Psoas muscle (tissue), 8 donors: ENCODE results near the gene COPG1. TPM values are rescaled to one million over a fixed set of nuclear protein-coding genes. Genes with fewer than 3 reads are reported as not detected.

Experiments used
- ATAC-seq, 4 donors: fragments of 200-7000 bp; cut with Tn5 transposase; one replicate each; pipeline ENCODE4 v1.9.1; 2020; ENCODE audit warnings: moderate library complexity in 3 of 4, mild to moderate bottlenecking in 2 of 4
- DNase-seq, 2 donors: peaks; one replicate each; pipeline ENCODE4 v3.0.0-alpha.2; 2020
- H3K27ac ChIP-seq: fragments of 200-600 bp; one replicate; pipeline ENCODE4 v1.8.0; 2022
- H3K27me3 ChIP-seq, 3 donors: fragments of 200-600 bp in 1 of 3; one replicate each; pipeline versions ENCODE4 v1.6.1 to v1.8.0; 2013 to 2022; ENCODE audit warnings: low read length in 2 of 3, mild to moderate bottlenecking in 2 of 3, moderate library complexity in 1 of 3; ENCODE audit not compliant: insufficient read depth in 3 of 3
- H3K36me3 ChIP-seq, 2 donors: fragments of 200-600 bp in 1 of 2; one replicate each; pipeline versions ENCODE4 v1.6.1 to v1.8.0; 2013 to 2022; ENCODE audit warnings: low read depth in 1 of 2, mild to moderate bottlenecking in 1 of 2, moderate library complexity in 1 of 2; ENCODE audit not compliant: insufficient read depth in 1 of 2
- H3K4me1 ChIP-seq: fragments of 200-600 bp; one replicate; pipeline ENCODE4 v1.8.0; 2022
- H3K4me3 ChIP-seq: fragments of 200-600 bp; one replicate; pipeline ENCODE4 v1.8.0; 2022; ENCODE audit warnings: mild to moderate bottlenecking
- H3K9me3 ChIP-seq: fragments of 200-600 bp; one replicate; pipeline ENCODE4 v1.8.0; 2022
- WGBS, 3 donors: extraction: QIAGEN DNeasy Blood & Tissue Kit; methylation state at CpG; one replicate each; pipeline versions ENCODE4 v1.1.6 to v1.1.7; 2013; 5-methylcytosine and 5-hydroxymethylcytosine counted together
- intact Hi-C, 2 donors: fragments of 100-400 bp; cut with DNase I; formaldehyde crosslinking; loops; one replicate each; pipeline versions ENCODE4 v1.11.0 to v1.14.2; 2022
- polyA plus RNA-seq, 3 donors: library from polyadenylated mRNA; stranded (reverse); fragments of 200-250 nt; gene quantifications; one replicate each; pipeline ENCODE4 v1.2.3, GENCODE V29; 2013
- total RNA-seq, 4 donors: library from RNA; stranded (reverse); fragmentation: NEBNext Ultra II Directional in 2 of 4; extraction: Animal tissue kit (Norgen Biotek cat#: 25700) in 2 of 4; gene quantifications; one replicate each; pipeline versions ENCODE4 v1.2.1 to v1.2.4, GENCODE V29; 2021 to 2023
- TF ChIP-seq, protein P1 (sequence below): fragments of 200-600 bp; IDR thresholded peaks from one replicate; pipeline ENCODE4 v1.8.0; 2022; ENCODE audit warnings: antibody characterized with exemption
- donor health status: healthy with polysubstance abuse.
- donor health status: DM: no; HTN: no; CAD: no; lungs with moderate emphysema.
- donor health status: Bipolar disorder and iron deficiency.
- donor health status: healthy.
- donor health status: DM: yes; HTN: yes; CAD: no.
- donor health status: DM: no; HTN: no; CAD: no.
- donor health status: DM: no; HTN: no; CAD: no.
- donor health status: DM: yes; HTN: yes; CAD: no.

Gene COPG1
- total and polyA plus RNA-seq, 7 donors: 58.4 to 96.1 (median 66.9) TPM

- ATAC-seq (peak; percentile 97 to 99 (median 98)), DNase-seq (peak; percentile 94 to 97)
- WGBS, 3 donors: 0 to 1% (median 1%) methylated on average over 18 to 44 of the region's 44 CpGs
- Histone ChIP-seq H3K9me3 (no peaks in the 10 kb centered on the region), H3K27ac (peak within 1 kb of the TSS; percentile 91), H3K36me3 (peaks cover 6 to 54% of the 10 kb centered on the region in 2 donors), H3K4me1 (peaks cover 18% of the 10 kb centered on the region), H3K4me3 (peak within 1 kb of the TSS; percentile 92), H3K27me3 (no peaks in the 10 kb centered on the region)
- TF ChIP-seq, protein P1, sequence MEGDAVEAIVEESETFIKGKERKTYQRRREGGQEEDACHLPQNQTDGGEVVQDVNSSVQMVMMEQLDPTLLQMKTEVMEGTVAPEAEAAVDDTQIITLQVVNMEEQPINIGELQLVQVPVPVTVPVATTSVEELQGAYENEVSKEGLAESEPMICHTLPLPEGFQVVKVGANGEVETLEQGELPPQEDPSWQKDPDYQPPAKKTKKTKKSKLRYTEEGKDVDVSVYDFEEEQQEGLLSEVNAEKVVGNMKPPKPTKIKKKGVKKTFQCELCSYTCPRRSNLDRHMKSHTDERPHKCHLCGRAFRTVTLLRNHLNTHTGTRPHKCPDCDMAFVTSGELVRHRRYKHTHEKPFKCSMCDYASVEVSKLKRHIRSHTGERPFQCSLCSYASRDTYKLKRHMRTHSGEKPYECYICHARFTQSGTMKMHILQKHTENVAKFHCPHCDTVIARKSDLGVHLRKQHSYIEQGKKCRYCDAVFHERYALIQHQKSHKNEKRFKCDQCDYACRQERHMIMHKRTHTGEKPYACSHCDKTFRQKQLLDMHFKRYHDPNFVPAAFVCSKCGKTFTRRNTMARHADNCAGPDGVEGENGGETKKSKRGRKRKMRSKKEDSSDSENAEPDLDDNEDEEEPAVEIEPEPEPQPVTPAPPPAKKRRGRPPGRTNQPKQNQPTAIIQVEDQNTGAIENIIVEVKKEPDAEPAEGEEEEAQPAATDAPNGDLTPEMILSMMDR: no peak
- intact Hi-C loops: loop anchor here in 1 of 2 donors (10.0 kb wide), 1 partner anchor 384 kb away; no protein-coding TSS in a partner anchor
These were observed 29.1 kb downstream of the COPG1 start, which contains the start of gene HMCES for GRCh38 chr3:129278439-129278965. Gene HMCES (plus strand): TSS chr3:129278870. CDS start chr3:129279733, 863 bp downstream.

DNA sequence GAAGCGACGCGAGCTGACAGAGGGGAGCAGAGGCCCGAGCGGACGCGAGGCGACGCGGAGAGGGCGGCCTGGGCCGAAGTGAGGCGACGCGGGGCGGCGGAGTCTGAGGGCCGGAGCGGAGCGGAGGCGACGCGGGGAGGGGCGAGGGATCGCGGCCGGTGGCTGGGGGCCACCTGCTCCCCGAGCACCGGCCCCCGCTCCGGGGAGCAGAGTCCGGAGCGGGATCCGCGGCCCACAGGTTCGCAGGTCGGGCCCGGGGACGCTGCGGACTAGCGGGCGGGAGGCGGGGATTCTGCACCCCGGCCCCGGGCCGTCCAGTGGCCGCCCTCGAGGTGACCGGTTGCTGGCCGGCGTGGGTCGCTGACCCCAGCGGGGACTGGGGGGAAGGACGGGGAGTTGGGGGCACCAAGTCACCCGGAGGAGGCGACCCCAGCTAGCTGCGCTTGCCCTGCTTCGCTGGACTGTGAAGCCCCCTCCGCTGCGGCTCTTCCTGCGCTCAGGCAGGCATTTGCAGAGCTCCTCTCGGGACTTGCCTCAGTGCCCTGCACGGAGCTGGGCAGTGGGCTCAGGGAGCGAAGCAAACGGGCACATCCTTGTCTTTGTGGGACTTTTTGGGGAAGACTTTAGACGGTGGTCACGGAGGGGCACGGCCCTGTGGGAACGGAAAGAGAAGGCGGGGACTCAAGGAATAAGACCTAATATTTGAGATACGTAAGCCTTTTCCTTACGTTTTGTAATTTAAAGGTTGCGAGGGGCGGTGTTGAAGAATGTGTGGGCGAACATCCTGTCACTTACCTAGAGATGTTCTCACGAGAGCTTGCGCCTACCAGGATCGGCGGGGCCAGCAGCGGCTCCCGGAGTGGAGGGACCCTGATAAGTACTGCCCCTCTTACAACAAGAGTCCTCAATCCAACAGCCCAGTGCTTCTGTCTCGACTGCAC lies 29.8 kb downstream of the COPG1 start:
- H3K9me3 ChIP-seq: no peaks in the 10 kb centered on the region
- peak overlapping the region; percentile 91 for H3K27ac ChIP-seq
- H3K27me3 ChIP-seq: no peaks in the 10 kb centered on the region
- peak overlapping the region; percentile 92 for H3K4me3 ChIP-seq
- DNase-seq (peak; percentile 52 to 67), ATAC-seq (peak; percentile 53 to 70 (median 60))
- intact Hi-C loops: loop anchor here in 1 of 2 donors (10.0 kb wide), 1 partner anchor 384 kb away; no protein-coding TSS in a partner anchor
- peaks cover 18% of the 10 kb centered on the region for H3K4me1 ChIP-seq
- TF ChIP-seq, protein P1: no peak
- 3 to 13% (median 6%) methylated on average over 31 to 82 of the region's 82 CpGs for WGBS, 3 donors
- H3K36me3 ChIP-seq: peaks cover 6 to 46% of the 10 kb centered on the region in 2 donors

DNA sequence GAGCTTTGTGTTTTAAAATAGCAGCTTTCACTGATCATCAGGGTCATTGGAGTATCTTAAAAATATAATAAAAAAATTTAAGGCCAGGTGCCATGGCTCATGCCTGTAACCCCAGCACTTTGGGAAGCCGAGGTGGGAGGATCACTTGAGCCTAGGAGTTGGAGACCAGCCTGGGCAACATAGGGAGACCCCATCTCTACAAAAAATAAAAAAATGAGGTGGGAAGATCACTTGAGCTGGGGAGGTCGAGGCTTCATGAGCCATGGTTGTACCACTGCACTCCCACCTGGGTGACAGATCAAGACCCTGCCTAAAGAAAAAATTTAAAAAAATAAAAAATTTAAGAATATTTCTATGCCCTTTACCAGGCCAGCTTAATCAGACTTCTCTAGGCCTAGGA lies 30.8 kb downstream of the COPG1 start:
- ATAC-seq (no peak), DNase-seq (no peak)
- Histone ChIP-seq H3K27me3 (no peaks in the 10 kb centered on the region), H3K4me1 (peaks cover 18% of the 10 kb centered on the region), H3K9me3 (no peaks in the 10 kb centered on the region), H3K27ac (no peak overlapping the region), H3K4me3 (peak overlapping the region; percentile 92), H3K36me3 (peaks cover 3 to 37% of the 10 kb centered on the region in 2 donors)
- WGBS, 3 donors: 65 to 82% (median 78%) methylated on average over 2 of the region's 2 CpGs
- intact Hi-C loops: no loop called here
- TF ChIP-seq, protein P1: no peak

- WGBS, 3 donors: 70 to 81% (median 72%) methylated on average over 5 of the region's 5 CpGs
- Histone ChIP-seq H3K4me1 (peaks cover 18% of the 10 kb centered on the region), H3K36me3 (peaks cover 3 to 22% of the 10 kb centered on the region in 2 donors)
These were observed 32.3 kb downstream of the COPG1 start for GRCh38 chr3:129281726-129282125.

More at GRCh38 chr3:129281726-129282125, 32.3 kb downstream of the COPG1 start:
- Histone ChIP-seq H3K27me3 (no peaks in the 10 kb centered on the region), H3K9me3 (no peaks in the 10 kb centered on the region), H3K4me3 (no peak overlapping the region), H3K27ac (no peak overlapping the region)
- TF ChIP-seq, protein P1: no peak
- intact Hi-C loops: no loop called here
- DNase-seq: no peak
- ATAC-seq: no peak
